Hepatocyte (in vitro differentiated cells): ENCODE measurements around the gene TUBGCP2.

Experiments used
- EZH2 ChIP-seq: fragments of 200-600 bp; sonication (generic); IDR thresholded peaks from 2 replicates; pipeline ENCODE4 v1.6.1; 2016; ENCODE audit warnings: antibody characterized with exemption, mild to moderate bottlenecking, borderline replicate concordance
- TF ChIP-seq, protein P1 (sequence below): fragments of 200-600 bp; sonication (generic); IDR thresholded peaks from 2 replicates; pipeline ENCODE4 v1.5.1; 2016; ENCODE audit warnings: antibody characterized with exemption, mild to moderate bottlenecking; ENCODE audit not compliant: poor library complexity

DNA sequence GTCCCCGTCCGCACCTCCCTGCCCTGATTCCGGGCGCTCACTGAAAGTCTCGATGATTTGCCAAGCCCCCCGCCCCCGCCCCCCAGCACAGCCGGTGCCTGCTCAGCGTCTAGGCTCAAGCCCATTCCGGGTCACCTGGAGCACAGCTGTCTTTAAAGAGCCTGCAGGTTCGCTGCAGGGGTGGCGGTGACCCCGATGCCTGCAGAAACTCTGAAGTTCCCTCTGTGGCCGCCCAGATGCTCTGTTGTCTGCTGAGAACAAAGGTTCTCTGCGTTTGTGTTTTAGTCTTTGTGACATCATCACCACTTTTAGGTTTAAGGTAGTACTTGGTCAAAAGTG is 70.2 kb downstream of the TUBGCP2 start:
- TF ChIP-seq, protein P1, sequence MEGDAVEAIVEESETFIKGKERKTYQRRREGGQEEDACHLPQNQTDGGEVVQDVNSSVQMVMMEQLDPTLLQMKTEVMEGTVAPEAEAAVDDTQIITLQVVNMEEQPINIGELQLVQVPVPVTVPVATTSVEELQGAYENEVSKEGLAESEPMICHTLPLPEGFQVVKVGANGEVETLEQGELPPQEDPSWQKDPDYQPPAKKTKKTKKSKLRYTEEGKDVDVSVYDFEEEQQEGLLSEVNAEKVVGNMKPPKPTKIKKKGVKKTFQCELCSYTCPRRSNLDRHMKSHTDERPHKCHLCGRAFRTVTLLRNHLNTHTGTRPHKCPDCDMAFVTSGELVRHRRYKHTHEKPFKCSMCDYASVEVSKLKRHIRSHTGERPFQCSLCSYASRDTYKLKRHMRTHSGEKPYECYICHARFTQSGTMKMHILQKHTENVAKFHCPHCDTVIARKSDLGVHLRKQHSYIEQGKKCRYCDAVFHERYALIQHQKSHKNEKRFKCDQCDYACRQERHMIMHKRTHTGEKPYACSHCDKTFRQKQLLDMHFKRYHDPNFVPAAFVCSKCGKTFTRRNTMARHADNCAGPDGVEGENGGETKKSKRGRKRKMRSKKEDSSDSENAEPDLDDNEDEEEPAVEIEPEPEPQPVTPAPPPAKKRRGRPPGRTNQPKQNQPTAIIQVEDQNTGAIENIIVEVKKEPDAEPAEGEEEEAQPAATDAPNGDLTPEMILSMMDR, result no peak
- TF ChIP-seq EZH2, result peak; percentile 54
